IMR-90 (cell line): ENCODE measurements around the gene TAF4.

ENCODE experiments used
- CEBPB ChIP-seq: IDR thresholded peaks from 2 replicates; pipeline ENCODE4 v1.6.1; 2012; ENCODE audit warnings: low read depth, low read length, improper control_type of control experiment
- CTCF ChIP-seq: conservative IDR thresholded peaks from 2 replicates; pipeline ENCODE4 v1.5.1; 2012; ENCODE audit warnings: mild to moderate bottlenecking, low read depth, low read length, improper control_type of control experiment
- MXI1 ChIP-seq: IDR thresholded peaks from 2 replicates; pipeline ENCODE4 v1.6.1; 2012; ENCODE audit warnings: low read depth, mild to moderate bottlenecking, low read length, moderate library complexity, borderline replicate concordance
- POLR2A ChIP-seq: IDR thresholded peaks from 2 replicates; pipeline ENCODE4 v1.6.1; 2012; ENCODE audit warnings: mild to moderate bottlenecking, low read depth, low read length
- RAD21 ChIP-seq: IDR thresholded peaks from 2 replicates; pipeline ENCODE4 v1.6.1; 2012; ENCODE audit warnings: low read length, improper control_type of control experiment
- RCOR1 ChIP-seq: IDR thresholded peaks from 2 replicates; pipeline ENCODE4 v1.6.1; 2012; ENCODE audit warnings: mild to moderate bottlenecking, low read length, improper control_type of control experiment; ENCODE audit not compliant: insufficient replicate concordance
- RFX5 ChIP-seq: IDR thresholded peaks from 2 replicates; pipeline ENCODE4 v1.8.0; 2012; ENCODE audit warnings: low read depth, mild to moderate bottlenecking, low read length, moderate library complexity

GRCh38 chr20:61983965-61984364 is 81.7 kb downstream of the TAF4 start:
- TF ChIP-seq POLR2A (no peak), CTCF (no peak), MXI1 (no peak), RFX5 (no peak), CEBPB (no peak), RCOR1 (no peak), RAD21 (no peak)
